HAP-1 (cell line): ENCODE measurements around the gene ANKH.

Experiments used
- DNase-seq, 2 experiments: peaks; one replicate each; pipeline ENCODE4 v3.0.0-alpha.2; 2016 to 2020; ENCODE audit warnings: low spot score in 2 of 2
- H3K27me3 ChIP-seq: fragments of 250-450 bp; sonication (Bioruptor Pico); 2 replicates; pipeline ENCODE4 v1.5.1; 2020; ENCODE audit warnings: low read depth, mild to moderate bottlenecking, moderate library complexity
- H3K36me3 ChIP-seq: fragments of 250-450 bp; sonication (Bioruptor Pico); replicated peaks from 2 replicates; pipeline ENCODE4 v1.5.1; 2020; ENCODE audit warnings: mild to moderate bottlenecking
- H3K4me1 ChIP-seq: fragments of 250-450 bp; sonication (Bioruptor Pico); 2 replicates; pipeline ENCODE4 v1.5.1; 2020; ENCODE audit warnings: mild to moderate bottlenecking
- H3K4me3 ChIP-seq: fragments of 250-450 bp; sonication (Bioruptor Pico); 2 replicates; pipeline ENCODE4 v1.5.1; 2020; ENCODE audit warnings: mild to moderate bottlenecking, moderate library complexity
- H3K9me3 ChIP-seq: fragments of 250-450 bp; sonication (Bioruptor Pico); 2 replicates; pipeline ENCODE4 v1.5.1; 2020; ENCODE audit warnings: mild to moderate bottlenecking, moderate library complexity
- in situ Hi-C: fragments of 300-500 bp; cut with MboI; formaldehyde crosslinking; loops from 3 replicates; pipeline ENCODE4 v1.14.3; 2020; ENCODE audit warnings: low sequenced_read_pairs, inconsistent platforms, mixed read lengths

The ANKH gene

GRCh38 chr5:14674983-14675854 is 196.4 kb downstream of the ANKH start:
- no peaks in the 10 kb centered on the region for H3K27me3 ChIP-seq
- DNase-seq = no peak
- peaks cover 18% of the 10 kb centered on the region for H3K36me3 ChIP-seq
- H3K9me3 ChIP-seq = no peaks in the 10 kb centered on the region
- peaks cover 18% of the 10 kb centered on the region for H3K4me1 ChIP-seq
- in situ Hi-C loops = no loop called here
- no peak overlapping the region for H3K4me3 ChIP-seq

GRCh38 chr5:14673443-14673842 is 198.1 kb downstream of the ANKH start:
- no peaks in the 10 kb centered on the region for H3K9me3 ChIP-seq
- H3K4me3 ChIP-seq = no peak overlapping the region
- peaks cover 18% of the 10 kb centered on the region for H3K4me1 ChIP-seq
- in situ Hi-C loops = no loop called here
- DNase-seq = no peak
- peaks cover 5% of the 10 kb centered on the region; the same call in 1 of the 2 replicates for H3K36me3 ChIP-seq
- H3K27me3 ChIP-seq = no peaks in the 10 kb centered on the region

GRCh38 chr5:14672484-14673394 is 198.8 kb downstream of the ANKH start:
- peaks cover 18% of the 10 kb centered on the region for H3K4me1 ChIP-seq
- in situ Hi-C loops = no loop called here
- no peak overlapping the region for H3K4me3 ChIP-seq
- H3K36me3 ChIP-seq = peaks cover 5% of the 10 kb centered on the region; the same call in 1 of the 2 replicates
- H3K27me3 ChIP-seq = no peaks in the 10 kb centered on the region
- no peak for DNase-seq
- no peaks in the 10 kb centered on the region for H3K9me3 ChIP-seq

GRCh38 chr5:14672082-14672481 is 199.5 kb downstream of the ANKH start:
- peaks cover 18% of the 10 kb centered on the region for H3K4me1 ChIP-seq
- H3K4me3 ChIP-seq = no peak overlapping the region
- in situ Hi-C loops = no loop called here
- no peak for DNase-seq
- H3K36me3 ChIP-seq = no peaks in the 10 kb centered on the region; the same call in 1 of the 2 replicates
- H3K27me3 ChIP-seq = no peaks in the 10 kb centered on the region
- H3K9me3 ChIP-seq = no peaks in the 10 kb centered on the region

- Histone ChIP-seq H3K36me3 (no peaks in the 10 kb centered on the region; the same call in 1 of the 2 replicates), H3K4me3 (no peak overlapping the region), H3K9me3 (no peaks in the 10 kb centered on the region), H3K27me3 (no peaks in the 10 kb centered on the region), H3K4me1 (peaks cover 18% of the 10 kb centered on the region)
- no peak for DNase-seq
- in situ Hi-C loops = no loop called here
Measured at GRCh38 chr5:14671414-14671813, 200.2 kb downstream of the ANKH start.

GRCh38 chr5:14669975-14670374 is 201.6 kb downstream of the ANKH start:
- H3K4me3 ChIP-seq = no peak overlapping the region
- no peaks in the 10 kb centered on the region for H3K9me3 ChIP-seq
- H3K36me3 ChIP-seq = no peaks in the 10 kb centered on the region; the same call in 1 of the 2 replicates
- no peaks in the 10 kb centered on the region for H3K27me3 ChIP-seq
- no peak for DNase-seq
- in situ Hi-C loops = no loop called here
- H3K4me1 ChIP-seq = peaks cover 26% of the 10 kb centered on the region

GRCh38 chr5:14669415-14669814 is 202.2 kb downstream of the ANKH start:
- Histone ChIP-seq H3K4me3 (no peak overlapping the region), H3K27me3 (no peaks in the 10 kb centered on the region), H3K36me3 (no peaks in the 10 kb centered on the region; the same call in 1 of the 2 replicates), H3K9me3 (no peaks in the 10 kb centered on the region), H3K4me1 (peaks cover 26% of the 10 kb centered on the region)
- no peak for DNase-seq
- in situ Hi-C loops = no loop called here

- H3K36me3 ChIP-seq = no peaks in the 10 kb centered on the region
- no peak overlapping the region for H3K4me3 ChIP-seq
- no peaks in the 10 kb centered on the region for H3K9me3 ChIP-seq
- peaks cover 23% of the 10 kb centered on the region for H3K4me1 ChIP-seq
- in situ Hi-C loops = no loop called here
- no peak for DNase-seq
- H3K27me3 ChIP-seq = no peaks in the 10 kb centered on the region
Measured at GRCh38 chr5:14668181-14668591, 203.4 kb downstream of the ANKH start.

- in situ Hi-C loops = no loop called here
- Histone ChIP-seq H3K4me1 (peaks cover 18% of the 10 kb centered on the region), H3K9me3 (no peaks in the 10 kb centered on the region)
Measured at GRCh38 chr5:14667770-14668169, 203.8 kb downstream of the ANKH start.

GRCh38 chr5:14667290-14667689 is 204.3 kb downstream of the ANKH start:
- Histone ChIP-seq H3K9me3 (no peaks in the 10 kb centered on the region), H3K4me3 (no peak overlapping the region), H3K4me1 (peaks cover 16% of the 10 kb centered on the region), H3K27me3 (no peaks in the 10 kb centered on the region), H3K36me3 (no peaks in the 10 kb centered on the region)
- in situ Hi-C loops = no loop called here
- DNase-seq = no peak

More at GRCh38 chr5:14667770-14668169, 203.8 kb downstream of the ANKH start:
- no peaks in the 10 kb centered on the region for H3K36me3 ChIP-seq
- no peak for DNase-seq
- no peak overlapping the region for H3K4me3 ChIP-seq
- H3K27me3 ChIP-seq = no peaks in the 10 kb centered on the region

- H3K9me3 ChIP-seq = no peaks in the 10 kb centered on the region
- H3K36me3 ChIP-seq = no peaks in the 10 kb centered on the region
- no peak overlapping the region for H3K4me3 ChIP-seq
- in situ Hi-C loops = no loop called here
- no peaks in the 10 kb centered on the region for H3K27me3 ChIP-seq
- H3K4me1 ChIP-seq = peaks cover 16% of the 10 kb centered on the region
- no peak for DNase-seq
Measured at GRCh38 chr5:14666357-14666756, 205.2 kb downstream of the ANKH start.

- Histone ChIP-seq H3K36me3 (no peaks in the 10 kb centered on the region), H3K4me3 (peak overlapping the region; percentile 56), H3K9me3 (no peaks in the 10 kb centered on the region), H3K4me1 (peaks cover 16% of the 10 kb centered on the region), H3K27me3 (no peaks in the 10 kb centered on the region)
- in situ Hi-C loops = no loop called here
- DNase-seq = peak; percentile 32 to 58
Measured at GRCh38 chr5:14665949-14666348, 205.6 kb downstream of the ANKH start.

- Histone ChIP-seq H3K4me3 (peak overlapping the region; percentile 56), H3K36me3 (no peaks in the 10 kb centered on the region), H3K4me1 (peaks cover 16% of the 10 kb centered on the region), H3K27me3 (no peaks in the 10 kb centered on the region), H3K9me3 (no peaks in the 10 kb centered on the region)
- peak in 1 of 2 experiments; percentile 42 for DNase-seq
- in situ Hi-C loops = no loop called here
Measured at GRCh38 chr5:14665101-14665822, 206.3 kb downstream of the ANKH start.
